GM12892 (cell line): ENCODE results near the gene NAP1L1.

ENCODE experiments used
- POLR2A ChIP-seq: IDR thresholded peaks from 2 replicates; pipeline ENCODE4 v1.6.1; 2011; ENCODE audit warnings: low read depth, low read length, control low read depth
- POLR2AphosphoS5 ChIP-seq: IDR thresholded peaks from 2 replicates; pipeline ENCODE4 v1.6.1; 2011; ENCODE audit warnings: low read depth, low read length, control low read depth
- TAF1 ChIP-seq: IDR thresholded peaks from 2 replicates; pipeline ENCODE4 v1.6.1; 2011; ENCODE audit warnings: low read depth, mild to moderate bottlenecking, control low read depth, low read length, borderline replicate concordance

GRCh38 chr12:76008428-76008827 lies 76.1 kb downstream of the NAP1L1 start:
- TF ChIP-seq POLR2A: no peak
- no peak for TF ChIP-seq POLR2AphosphoS5
- TF ChIP-seq TAF1: no peak
